Right lung (tissue), 5 donors: ENCODE data around the gene ALG8. TPM values are rescaled to one million over a fixed set of nuclear protein-coding genes. Genes with fewer than 3 reads are reported as not detected.

Source experiments
- polyA plus RNA-seq, 5 donors: library from polyadenylated mRNA; unstranded; fragments of 120-200 nt; gene quantifications; one replicate each; pipeline versions ENCODE4 v1.2.1 to v1.2.3, GENCODE V29; 2013; ENCODE audit warnings: inconsistent platforms in 1 of 5, low replicate concordance in 1 of 5; ENCODE audit not compliant: insufficient read length in 5 of 5, insufficient read depth in 1 of 5

The ALG8 gene
- polyA plus RNA-seq, 5 donors = 47.1 to 60.8 (median 57.1) TPM

Other genes starting within 250 kb of the ALG8 start
- gene INTS4, start 145.0 kb downstream of the ALG8 start, polyA plus RNA-seq = 10 to 100 TPM; 43.2 to 60.1 (median 55.2) TPM
- gene KCTD14, start 116.3 kb downstream of the ALG8 start, polyA plus RNA-seq = 10 to 100 TPM in 1 of 5 donors, 1 to 10 TPM in 4; 7.1 to 11.1 (median 8.2) TPM
- gene THRSP, start 75.8 kb downstream of the ALG8 start, polyA plus RNA-seq = under 1 TPM; 0.31 to 0.54 (median 0.36) TPM
- gene NDUFC2, start 59.8 kb downstream of the ALG8 start, polyA plus RNA-seq = 100 to 1,000 TPM in 4 of 5 donors, 10 to 100 TPM in 1; 96.3 to 184 (median 149) TPM
- gene KCTD21, start 49.0 kb upstream of the ALG8 start, polyA plus RNA-seq = 10 to 100 TPM in 2 of 5 donors, 1 to 10 TPM in 3; 8.9 to 10.1 (median 9.7) TPM
- 1 to 10 TPM; 4.8 to 8.1 (median 7.2) TPM for gene USP35, start 49.3 kb upstream of the ALG8 start, polyA plus RNA-seq